ENCODE results near the gene TMEM200C. TPM values are rescaled to one million over a fixed set of nuclear protein-coding genes. Genes with fewer than 3 reads are reported as not detected.

The TMEM200C gene
- total RNA-seq: under 0.01 TPM in 2 replicates

DNA sequence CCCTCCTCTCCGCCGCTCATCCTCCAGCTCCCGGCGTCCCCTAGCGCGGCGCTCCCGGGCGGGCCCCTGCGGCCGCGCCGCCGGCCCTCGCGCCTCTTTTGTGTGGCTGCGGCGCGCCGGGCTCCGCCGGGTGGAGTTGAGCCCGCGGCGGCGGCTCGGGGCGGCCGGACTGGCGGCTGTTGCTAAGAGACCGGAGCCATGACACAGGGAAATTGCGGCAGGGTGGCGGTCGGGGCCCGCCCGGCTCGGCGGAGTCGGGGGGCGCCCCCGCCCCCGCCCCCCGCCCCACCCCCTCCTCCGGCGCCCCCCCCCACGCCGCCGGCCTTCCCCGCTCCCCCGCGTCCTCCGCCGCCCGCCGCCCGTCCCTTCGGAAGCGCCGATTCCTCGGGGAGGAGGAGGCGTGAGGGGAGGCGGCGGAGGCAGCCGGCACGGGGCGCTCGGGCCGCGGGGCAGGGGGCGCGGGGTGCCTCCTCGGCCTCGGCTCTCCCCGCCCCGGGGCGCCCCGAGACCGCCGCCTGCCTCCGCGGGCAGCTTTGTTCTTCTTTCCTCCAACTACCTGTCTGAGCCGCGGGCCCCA, at the start of gene TMEM200C:
Gene TMEM200C, minus strand, starts transcription at position 224 of the 577 bp plus-strand sequence. CDS start 3,459 bp downstream, outside the sequence.

